Endothelial cell of hepatic sinusoid (primary cell): Measurements from ENCODE around the gene BANF2.

Experiments used
- in situ Hi-C: cut with HindIII; loops from 2 replicates; pipeline ENCODE4 v1.10.0; 2017; ENCODE audit warnings: low sequenced_read_pairs

BANF2 gene

GRCh38 chr20:17731233-17731632, 31.5 kb downstream of the BANF2 start:
- in situ Hi-C loops: loop anchor here (5.0 kb wide), 1 partner anchor 79 kb away; no protein-coding TSS in a partner anchor

- in situ Hi-C loops: loop anchor here (5.0 kb wide), 1 partner anchor 81 kb away; no protein-coding TSS in a partner anchor
Measured at GRCh38 chr20:17732907-17733521, 33.2 kb downstream of the BANF2 start.

- in situ Hi-C loops: loop anchor here (5.0 kb wide), 1 partner anchor 82 kb away; no protein-coding TSS in a partner anchor
Measured at GRCh38 chr20:17733767-17734304, 34.1 kb downstream of the BANF2 start.

GRCh38 chr20:17734374-17734773, 34.6 kb downstream of the BANF2 start:
- in situ Hi-C loops: loop anchor here (5.0 kb wide), 1 partner anchor 82 kb away; no protein-coding TSS in a partner anchor

GRCh38 chr20:17735206-17735804, 35.5 kb downstream of the BANF2 start:
- in situ Hi-C loops: no loop called here

GRCh38 chr20:17735959-17736621, 36.3 kb downstream of the BANF2 start:
- in situ Hi-C loops: no loop called here

GRCh38 chr20:17738154-17738553, 38.4 kb downstream of the BANF2 start:
- in situ Hi-C loops: no loop called here

GRCh38 chr20:17741220-17741619, 41.5 kb downstream of the BANF2 start:
- in situ Hi-C loops: no loop called here

- in situ Hi-C loops: no loop called here
Measured at GRCh38 chr20:17742731-17743130, 43.0 kb downstream of the BANF2 start.

- in situ Hi-C loops: no loop called here
Measured at GRCh38 chr20:17743677-17744076, 43.9 kb downstream of the BANF2 start.

GRCh38 chr20:17747431-17747846, 47.7 kb downstream of the BANF2 start:
- in situ Hi-C loops: no loop called here

- in situ Hi-C loops: no loop called here
Measured at GRCh38 chr20:17748279-17748678, 48.5 kb downstream of the BANF2 start.

GRCh38 chr20:17749626-17749977, 49.8 kb downstream of the BANF2 start:
- in situ Hi-C loops: no loop called here

GRCh38 chr20:17749978-17750721, 50.4 kb downstream of the BANF2 start:
- in situ Hi-C loops: no loop called here

GRCh38 chr20:17750722-17751045, 50.9 kb downstream of the BANF2 start:
- in situ Hi-C loops: no loop called here

GRCh38 chr20:17751640-17752039, 51.9 kb downstream of the BANF2 start:
- in situ Hi-C loops: no loop called here

- in situ Hi-C loops: no loop called here
Measured at GRCh38 chr20:17752459-17752858, 52.7 kb downstream of the BANF2 start.

GRCh38 chr20:17753516-17753915, 53.8 kb downstream of the BANF2 start:
- in situ Hi-C loops: no loop called here

GRCh38 chr20:17756529-17756928, 56.8 kb downstream of the BANF2 start:
- in situ Hi-C loops: no loop called here

- in situ Hi-C loops: no loop called here
Measured at GRCh38 chr20:17757496-17757895, 57.7 kb downstream of the BANF2 start.

GRCh38 chr20:17758010-17758409, 58.2 kb downstream of the BANF2 start:
- in situ Hi-C loops: no loop called here
